ENCODE data around the gene PSMB11. TPM values are rescaled to one million over a fixed set of nuclear protein-coding genes. Genes with fewer than 3 reads are reported as not detected.
A peak's percentile ranks its signal among the peaks of the same experiment; 100 is the strongest.

PSMB11 gene
- total and polyA plus RNA-seq, 10 donors: 0.03 TPM; not detected in 9

DNA sequence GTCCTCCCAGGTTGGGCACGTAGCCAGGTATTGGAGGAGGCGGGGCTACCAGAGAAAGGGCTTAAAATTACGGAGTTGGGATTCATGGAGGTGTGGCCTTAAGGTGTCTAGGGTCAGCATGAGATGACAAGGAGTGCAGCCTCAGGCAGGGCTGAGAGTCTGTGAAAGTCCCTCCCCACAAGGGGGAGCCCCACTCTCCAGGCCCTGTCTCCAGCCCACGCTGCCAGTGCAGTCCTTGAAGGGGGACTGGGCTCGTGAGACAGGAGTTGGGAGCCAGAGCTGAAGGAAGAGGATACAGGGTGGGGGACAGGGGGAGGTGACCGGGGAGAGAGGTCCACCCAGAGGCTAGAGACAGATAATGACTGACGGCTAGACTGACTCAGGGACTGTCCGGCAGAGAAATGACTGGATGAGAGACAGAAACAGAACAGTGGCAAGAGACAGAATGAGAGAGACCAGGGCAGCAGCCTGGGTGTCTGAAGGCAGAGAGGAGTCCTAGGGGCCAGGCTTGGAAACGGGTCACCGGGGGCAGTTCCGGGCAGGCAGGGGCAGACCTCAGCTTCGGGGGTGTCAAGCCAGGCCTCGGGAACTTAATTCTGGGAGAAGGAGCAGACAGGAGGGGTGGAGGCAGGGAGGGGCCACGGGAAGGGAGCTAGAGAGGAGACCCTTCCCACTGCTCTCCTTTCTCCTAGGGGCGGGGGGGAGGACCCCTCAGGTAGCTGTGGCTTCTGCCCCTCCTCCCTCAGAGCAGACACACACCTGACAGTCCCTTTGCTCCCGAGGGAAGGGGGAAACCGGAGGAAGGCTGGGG, 14.3 kb downstream of the PSMB11 start:
- peaks cover 10 to 33% (median 30%) of the 10 kb centered on the region in 6 donors for H3K36me3 ChIP-seq
- WGBS, 5 donors: 7 to 14% (median 10%) methylated on average over 17 of the region's 17 CpGs
- peak overlapping the region in 2 of 8 donors; percentile 30 for H3K27ac ChIP-seq
- TF ChIP-seq POLR2A (IDR thresholded peaks at IDR 0.05) (no peak), POLR2AphosphoS5 (IDR thresholded peaks at IDR 0.05) (peak in 1 of 3 donors; percentile 34)
- TF ChIP-seq, protein P1, sequence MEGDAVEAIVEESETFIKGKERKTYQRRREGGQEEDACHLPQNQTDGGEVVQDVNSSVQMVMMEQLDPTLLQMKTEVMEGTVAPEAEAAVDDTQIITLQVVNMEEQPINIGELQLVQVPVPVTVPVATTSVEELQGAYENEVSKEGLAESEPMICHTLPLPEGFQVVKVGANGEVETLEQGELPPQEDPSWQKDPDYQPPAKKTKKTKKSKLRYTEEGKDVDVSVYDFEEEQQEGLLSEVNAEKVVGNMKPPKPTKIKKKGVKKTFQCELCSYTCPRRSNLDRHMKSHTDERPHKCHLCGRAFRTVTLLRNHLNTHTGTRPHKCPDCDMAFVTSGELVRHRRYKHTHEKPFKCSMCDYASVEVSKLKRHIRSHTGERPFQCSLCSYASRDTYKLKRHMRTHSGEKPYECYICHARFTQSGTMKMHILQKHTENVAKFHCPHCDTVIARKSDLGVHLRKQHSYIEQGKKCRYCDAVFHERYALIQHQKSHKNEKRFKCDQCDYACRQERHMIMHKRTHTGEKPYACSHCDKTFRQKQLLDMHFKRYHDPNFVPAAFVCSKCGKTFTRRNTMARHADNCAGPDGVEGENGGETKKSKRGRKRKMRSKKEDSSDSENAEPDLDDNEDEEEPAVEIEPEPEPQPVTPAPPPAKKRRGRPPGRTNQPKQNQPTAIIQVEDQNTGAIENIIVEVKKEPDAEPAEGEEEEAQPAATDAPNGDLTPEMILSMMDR (IDR thresholded peaks at IDR 0.05 in 8 of 11, conservative IDR thresholded peaks at IDR 0.05 in 3 of 11): peak in 10 of 11 experiments; percentile 32 to 82 (median 70)
- H3K4me3 ChIP-seq: peak overlapping the region in 6 of 8 donors; percentile 60 to 91 (median 79)
- intact Hi-C loops (cut with DNase I; ENCODE audit: low total_unique reads): no loop called here
- DNase-seq: peak; percentile 91
- H3K4me1 ChIP-seq: peaks cover 13 to 30% (median 22%) of the 10 kb centered on the region in 6 donors
- no peaks in the 10 kb centered on the region for H3K9me3 ChIP-seq
- peaks cover 0 to 8% (median 0%) of the 10 kb centered on the region in 7 donors for H3K27me3 ChIP-seq (replicated peaks in 1 of 7)

DNA sequence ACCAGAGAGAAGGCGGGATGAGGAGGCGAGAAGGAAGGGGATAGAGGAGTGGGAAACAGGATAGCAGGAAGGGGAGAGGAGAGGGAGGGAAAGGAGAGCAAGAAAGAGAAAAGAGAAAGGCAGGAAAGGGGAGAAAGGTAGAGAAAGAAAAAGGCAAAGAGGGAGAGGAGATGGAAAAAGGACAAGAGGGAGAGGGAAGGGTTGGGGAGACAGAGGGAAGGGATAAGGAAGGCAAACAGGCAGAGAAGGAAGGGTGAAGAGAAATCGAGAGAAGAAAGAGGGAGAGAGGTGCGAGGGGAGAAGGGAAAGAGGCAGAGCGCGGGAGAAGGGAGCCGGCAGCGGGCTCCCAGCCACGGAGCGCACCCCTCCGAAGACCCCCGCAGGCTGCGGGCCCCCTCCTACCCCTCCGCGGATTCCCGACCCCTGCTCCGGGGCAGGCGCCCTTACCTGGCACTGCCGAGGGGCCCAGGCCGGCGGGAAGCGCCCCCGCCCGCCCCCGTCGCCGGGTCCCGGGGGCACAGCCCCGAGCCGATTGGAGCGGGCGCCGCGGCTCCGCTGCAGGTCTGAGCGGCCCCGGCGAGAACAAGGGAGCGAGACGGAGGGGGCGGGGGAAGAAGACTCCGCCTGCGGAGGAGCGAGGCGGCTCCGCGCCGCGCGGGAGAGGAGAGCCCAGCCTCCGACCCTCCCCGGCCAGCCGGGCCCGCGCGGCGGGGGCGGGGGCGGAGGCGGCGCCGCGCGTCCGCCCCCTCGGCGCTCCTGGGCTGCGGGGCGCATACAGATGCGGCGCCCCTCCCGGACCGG, 15.1 kb downstream of the PSMB11 start, which contains the start of gene CDH24:
CDH24 (minus strand) TSS at position 565 of the 801 bp plus-strand sequence. CDS start 1,787 bp downstream, outside the sequence.
- H3K4me1 ChIP-seq: peaks cover 13 to 33% (median 24%) of the 10 kb centered on the region in 6 donors
- 2 to 6% (median 3%) methylated on average over 21 to 73 of the region's 73 CpGs for WGBS, 5 donors
- intact Hi-C loops (cut with DNase I; ENCODE audit: low total_unique reads): no loop called here
- peak within 1 kb of the TSS; percentile 60 to 91 (median 76) for H3K4me3 ChIP-seq
- H3K27me3 ChIP-seq (replicated peaks in 1 of 7): peaks cover 0 to 8% (median 0%) of the 10 kb centered on the region in 7 donors
- peak within 1 kb of the TSS in 6 of 8 donors; percentile 44 to 71 (median 62) for H3K27ac ChIP-seq
- peak; percentile 92 for DNase-seq
- peak in 1 of 3 donors; percentile 54 for TF ChIP-seq POLR2AphosphoS5 (IDR thresholded peaks at IDR 0.05)
- no peak for TF ChIP-seq POLR2A (IDR thresholded peaks at IDR 0.05)
- H3K9me3 ChIP-seq: no peaks in the 10 kb centered on the region
- peaks cover 10 to 41% (median 38%) of the 10 kb centered on the region in 6 donors for H3K36me3 ChIP-seq

DNA sequence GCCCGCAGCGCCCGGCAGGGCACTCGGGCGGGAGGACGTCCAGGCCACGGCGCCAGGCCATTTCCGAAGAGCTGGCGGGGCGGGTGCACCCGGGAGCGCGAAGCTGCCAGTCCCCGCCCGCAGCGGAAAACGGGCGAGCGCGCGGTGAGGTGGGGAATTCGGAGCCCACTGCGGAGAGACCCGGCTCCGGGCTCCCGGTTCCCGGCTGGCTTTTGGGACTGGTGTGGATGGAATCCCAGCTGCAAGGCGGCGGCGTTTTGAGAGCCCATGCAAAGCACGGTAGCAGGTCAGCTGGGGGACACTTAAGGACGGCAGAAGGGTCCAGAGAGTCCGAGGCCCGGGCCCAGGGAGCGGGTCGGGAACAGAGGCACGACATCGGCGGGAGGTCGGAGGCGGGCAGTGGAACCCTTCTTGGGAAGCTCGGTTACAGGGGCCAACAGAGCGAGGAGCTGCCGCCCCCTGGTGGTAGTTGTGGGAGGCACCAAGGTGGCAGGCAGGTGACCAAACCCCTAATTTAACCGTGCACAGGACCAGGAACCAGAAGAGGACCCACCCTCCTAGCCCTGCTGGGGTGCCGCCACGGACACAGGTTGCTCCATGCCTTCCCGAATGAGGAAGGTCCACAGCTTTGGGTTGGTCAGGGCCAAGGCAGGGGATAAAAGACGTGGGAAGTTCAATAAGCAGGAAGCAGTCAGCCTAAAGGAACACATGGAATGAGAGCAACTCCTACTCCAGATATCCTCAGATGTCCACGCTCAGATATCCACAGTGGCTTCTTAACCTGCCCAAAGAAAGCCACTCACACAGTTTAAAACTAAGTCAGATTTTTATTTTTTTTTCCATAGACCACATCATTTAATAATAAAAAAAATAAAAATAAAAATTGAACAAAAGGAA, 16.0 kb downstream of the PSMB11 start:
- Histone ChIP-seq H3K27ac (peak overlapping the region in 6 of 8 donors; percentile 44 to 71 (median 62)), H3K4me1 (peaks cover 13 to 41% (median 27%) of the 10 kb centered on the region in 6 donors), H3K36me3 (peaks cover 10 to 49% (median 47%) of the 10 kb centered on the region in 6 donors), H3K4me3 (peak overlapping the region; percentile 60 to 91 (median 76)), H3K27me3 (replicated peaks in 1 of 7) (peaks cover 0 to 8% (median 0%) of the 10 kb centered on the region in 7 donors), H3K9me3 (no peaks in the 10 kb centered on the region)
- intact Hi-C loops (cut with DNase I; ENCODE audit: low total_unique reads): loop anchor here (2.0 kb wide), 1 partner anchor 69 kb away; no protein-coding TSS in a partner anchor
- peak; percentile 96 for DNase-seq
- WGBS, 5 donors: 1 to 5% (median 2%) methylated on average over 16 to 51 of the region's 51 CpGs
- TF ChIP-seq POLR2AphosphoS5 (IDR thresholded peaks at IDR 0.05) (peak; percentile 69 to 78 (median 76)), POLR2A (IDR thresholded peaks at IDR 0.05) (no peak)
- TF ChIP-seq, protein P1 (IDR thresholded peaks at IDR 0.05 in 8 of 11, conservative IDR thresholded peaks at IDR 0.05 in 3 of 11): peak; percentile 89 to 98 (median 95)

All from spleen (tissue), 11 donors.